GM12865 (cell line): Measurements from ENCODE around the gene ZNRF1.

ENCODE experiments used
- DNase-seq: peaks from one replicate; pipeline ENCODE4 v3.0.0; 2010; ENCODE audit warnings: low read depth
- H3K4me3 ChIP-seq: 2 replicates; pipeline ENCODE4 v1.5.1; 2011; ENCODE audit warnings: mild to moderate bottlenecking, low read depth, low read length, control low read depth
- TF ChIP-seq, protein P1 (sequence below): IDR thresholded peaks from 2 replicates; pipeline ENCODE4 v1.5.1; 2011; ENCODE audit warnings: low read length, control low read depth, low read depth, inconsistent platforms; ENCODE audit not compliant: insufficient read depth; ENCODE audit errors: missing control alignments

The ZNRF1 gene

GRCh38 chr16:75064403-75065148 lies 65.8 kb downstream of the ZNRF1 start:
- no peak overlapping the region for H3K4me3 ChIP-seq
- TF ChIP-seq, protein P1, sequence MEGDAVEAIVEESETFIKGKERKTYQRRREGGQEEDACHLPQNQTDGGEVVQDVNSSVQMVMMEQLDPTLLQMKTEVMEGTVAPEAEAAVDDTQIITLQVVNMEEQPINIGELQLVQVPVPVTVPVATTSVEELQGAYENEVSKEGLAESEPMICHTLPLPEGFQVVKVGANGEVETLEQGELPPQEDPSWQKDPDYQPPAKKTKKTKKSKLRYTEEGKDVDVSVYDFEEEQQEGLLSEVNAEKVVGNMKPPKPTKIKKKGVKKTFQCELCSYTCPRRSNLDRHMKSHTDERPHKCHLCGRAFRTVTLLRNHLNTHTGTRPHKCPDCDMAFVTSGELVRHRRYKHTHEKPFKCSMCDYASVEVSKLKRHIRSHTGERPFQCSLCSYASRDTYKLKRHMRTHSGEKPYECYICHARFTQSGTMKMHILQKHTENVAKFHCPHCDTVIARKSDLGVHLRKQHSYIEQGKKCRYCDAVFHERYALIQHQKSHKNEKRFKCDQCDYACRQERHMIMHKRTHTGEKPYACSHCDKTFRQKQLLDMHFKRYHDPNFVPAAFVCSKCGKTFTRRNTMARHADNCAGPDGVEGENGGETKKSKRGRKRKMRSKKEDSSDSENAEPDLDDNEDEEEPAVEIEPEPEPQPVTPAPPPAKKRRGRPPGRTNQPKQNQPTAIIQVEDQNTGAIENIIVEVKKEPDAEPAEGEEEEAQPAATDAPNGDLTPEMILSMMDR, result no peak
- no peak for DNase-seq

- DNase-seq, result no peak
- TF ChIP-seq, protein P1, result no peak
- no peak overlapping the region for H3K4me3 ChIP-seq
These were observed 66.3 kb downstream of the ZNRF1 start for GRCh38 chr16:75065149-75065505.

GRCh38 chr16:75065521-75066149 lies 66.8 kb downstream of the ZNRF1 start:
- no peak for DNase-seq
- H3K4me3 ChIP-seq, result no peak overlapping the region
- TF ChIP-seq, protein P1, result no peak

GRCh38 chr16:75066861-75067447 lies 68.1 kb downstream of the ZNRF1 start:
- TF ChIP-seq, protein P1, result no peak
- DNase-seq, result no peak
- no peak overlapping the region for H3K4me3 ChIP-seq

- TF ChIP-seq, protein P1, result no peak
- no peak for DNase-seq
- no peak overlapping the region for H3K4me3 ChIP-seq
These were observed 69.5 kb downstream of the ZNRF1 start for GRCh38 chr16:75068085-75069031.

DNA sequence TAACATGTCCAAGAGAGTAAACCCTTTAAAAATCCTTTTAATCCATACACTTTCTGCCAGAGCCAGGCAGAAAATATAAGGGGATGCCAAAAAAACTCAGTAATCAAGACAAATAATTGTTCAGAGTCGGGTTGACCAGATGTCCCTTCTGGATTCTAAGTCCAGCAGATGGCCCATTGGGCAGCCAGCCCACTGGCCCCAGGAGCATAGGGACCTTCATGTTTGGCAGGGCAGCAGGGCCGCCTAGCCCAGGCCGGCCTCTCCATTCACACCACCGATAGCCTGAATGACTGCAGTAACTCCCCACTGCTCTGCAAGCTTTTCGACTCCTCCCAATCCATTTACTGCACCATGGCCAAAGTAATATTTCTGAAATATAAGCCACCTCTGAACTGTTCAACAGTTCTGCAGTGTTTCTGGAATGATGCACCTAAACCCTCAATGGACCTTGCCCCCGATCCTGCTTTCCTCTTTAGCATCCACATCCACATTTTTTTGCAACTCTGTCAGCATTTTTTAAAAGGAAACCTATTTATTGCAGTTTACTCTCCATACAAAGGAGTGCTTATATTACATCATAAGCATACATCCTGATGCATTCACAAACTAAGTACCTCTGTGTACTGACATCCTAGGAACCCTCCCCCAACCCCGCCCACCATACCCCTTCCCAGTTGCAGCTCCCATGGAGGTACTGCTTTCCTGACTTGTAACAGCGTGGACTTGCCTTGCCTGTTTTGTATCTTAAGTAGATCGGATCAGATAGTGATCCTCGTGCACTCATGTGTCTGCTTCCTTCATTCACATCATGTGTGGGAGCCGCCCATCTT lies 71.4 kb downstream of the ZNRF1 start:
- no peak for DNase-seq
- TF ChIP-seq, protein P1, result no peak
- H3K4me3 ChIP-seq, result no peak overlapping the region
